Right atrium auricular region (tissue), 2 donors: ENCODE results near the gene EBF4. TPM values are rescaled to one million over a fixed set of nuclear protein-coding genes. Genes with fewer than 3 reads are reported as not detected.

Experiments used
- DNase-seq: peaks from one replicate; pipeline ENCODE4 v3.0.0-alpha.2; 2019; ENCODE audit warnings: low spot score
- H3K27ac ChIP-seq, 2 donors: fragments of 200-600 bp; sonication (generic); 1 replicate in 1 of 2; 2 replicates in 1 of 2; pipeline ENCODE4 v1.5.1; 2016 to 2019
- H3K27me3 ChIP-seq, 2 donors: fragments of 200-600 bp; sonication (generic); one replicate each; pipeline versions ENCODE4 v1.5.1 to v1.6.0; 2017 to 2019
- H3K36me3 ChIP-seq: fragments of 200-600 bp; sonication (generic); one replicate; pipeline ENCODE4 v1.5.1; 2016
- H3K4me1 ChIP-seq, 2 donors: fragments of 200-600 bp; sonication (generic); one replicate each; pipeline versions ENCODE4 v1.5.1 to v1.6.0; 2017 to 2019
- H3K4me3 ChIP-seq, 2 donors: fragments of 200-600 bp; sonication (generic); 1 replicate in 1 of 2; 2 replicates in 1 of 2; pipeline ENCODE4 v1.5.1; 2017 to 2019; ENCODE audit warnings: mild to moderate bottlenecking in 1 of 2, moderate library complexity in 1 of 2
- H3K9me3 ChIP-seq, 2 donors: fragments of 200-600 bp; sonication (generic); one replicate each; pipeline ENCODE4 v1.5.1; 2019
- CTCF ChIP-seq, 2 donors: fragments of 200-600 bp; sonication (generic); IDR thresholded peaks; one replicate each; pipeline ENCODE4 v1.5.1; 2019; ENCODE audit warnings: antibody characterized with exemption in 2 of 2
- total RNA-seq, 2 donors: library from RNA; depleted of rRNA; stranded (reverse); fragments of >200 nt; gene quantifications; one replicate each; pipeline ENCODE4 v1.1.0, GENCODE V29; 2016

Gene EBF4
- total RNA-seq, 2 donors from 2014 or later = 2.5 to 8.5 TPM

- H3K4me1 ChIP-seq = peaks cover 0 to 22% of the 10 kb centered on the region in 2 donors
- no peak for DNase-seq
- TF ChIP-seq CTCF (IDR thresholded peaks at IDR 0.05) = no peak
- peak overlapping the region in 1 of 2 donors; percentile 79 for H3K27ac ChIP-seq
- H3K4me3 ChIP-seq = peak overlapping the region; percentile 62 to 80
- H3K27me3 ChIP-seq = no peaks in the 10 kb centered on the region
- H3K36me3 ChIP-seq = peaks cover 48% of the 10 kb centered on the region
- H3K9me3 ChIP-seq = no peaks in the 10 kb centered on the region
Observed at GRCh38 chr20:2653556-2654383, 38.8 kb upstream of the EBF4 start.

- no peak for DNase-seq
- Histone ChIP-seq H3K27me3 (no peaks in the 10 kb centered on the region), H3K4me3 (no peak overlapping the region), H3K4me1 (peaks cover 0 to 22% of the 10 kb centered on the region in 2 donors), H3K9me3 (no peaks in the 10 kb centered on the region), H3K36me3 (peaks cover 54% of the 10 kb centered on the region), H3K27ac (no peak overlapping the region)
- no peak for TF ChIP-seq CTCF (IDR thresholded peaks at IDR 0.05)
Observed at GRCh38 chr20:2654384-2654822, 38.2 kb upstream of the EBF4 start.

- no peak overlapping the region for H3K4me3 ChIP-seq
- H3K9me3 ChIP-seq = no peaks in the 10 kb centered on the region
- peaks cover 58% of the 10 kb centered on the region for H3K36me3 ChIP-seq
- H3K4me1 ChIP-seq = peaks cover 0 to 22% of the 10 kb centered on the region in 2 donors
- DNase-seq = no peak
- no peak overlapping the region for H3K27ac ChIP-seq
- TF ChIP-seq CTCF (IDR thresholded peaks at IDR 0.05) = no peak
- H3K27me3 ChIP-seq = no peaks in the 10 kb centered on the region
Observed at GRCh38 chr20:2654831-2655230, 37.7 kb upstream of the EBF4 start.

GRCh38 chr20:2655331-2656116 lies 37.1 kb upstream of the EBF4 start:
- no peak for DNase-seq
- Histone ChIP-seq H3K9me3 (no peaks in the 10 kb centered on the region), H3K4me3 (no peak overlapping the region), H3K4me1 (peaks cover 0 to 22% of the 10 kb centered on the region in 2 donors), H3K36me3 (peaks cover 65% of the 10 kb centered on the region), H3K27ac (no peak overlapping the region), H3K27me3 (no peaks in the 10 kb centered on the region)
- TF ChIP-seq CTCF (IDR thresholded peaks at IDR 0.05) = no peak

GRCh38 chr20:2656471-2657117 lies 36.0 kb upstream of the EBF4 start:
- Histone ChIP-seq H3K36me3 (peaks cover 74% of the 10 kb centered on the region), H3K27ac (no peak overlapping the region), H3K4me3 (no peak overlapping the region), H3K27me3 (no peaks in the 10 kb centered on the region), H3K9me3 (no peaks in the 10 kb centered on the region), H3K4me1 (peaks cover 0 to 15% of the 10 kb centered on the region in 2 donors)
- no peak for TF ChIP-seq CTCF (IDR thresholded peaks at IDR 0.05)
- no peak for DNase-seq
